Panc1 (cell line): ENCODE data around the gene HAND1. TPM values are rescaled to one million over a fixed set of nuclear protein-coding genes. Genes with fewer than 3 reads are reported as not detected.

Experiments used
- ATAC-seq: fragments of 200-7000 bp; cut with Tn5 transposase; 2 replicates; pipeline ENCODE4 v1.9.1; 2020; ENCODE audit warnings: mild to moderate bottlenecking, moderate library complexity
- BruUV-seq: library from RNA; stranded (reverse); fragments of 400-500 nt; replicated peaks from 2 replicates; lab custom pipeline; 2021; lab: Mats Ljungman, UMichigan
- CTCF ChIA-PET: fragments of 300-600 bp; sonication (Branson Sonifier 250); formaldehyde crosslinking; loops from one replicate; lab custom pipeline; 2022; ENCODE audit warnings: antibody characterized with exemption; lab: Charles Lee
- POLR2A ChIA-PET: fragments of 300-600 bp; sonication (Branson Sonifier 250); formaldehyde crosslinking; loops from one replicate; lab custom pipeline; 2022; ENCODE audit warnings: antibody characterized with exemption; lab: Charles Lee
- DNase-seq: peaks from one replicate; pipeline ENCODE4 v3.0.0-alpha.2; 2010; ENCODE audit warnings: low read depth, low spot score
- H3K27ac ChIP-seq: 2 replicates; pipeline ENCODE4 v1.5.1; 2011; ENCODE audit warnings: mild to moderate bottlenecking, low read length, inconsistent platforms
- H3K27me3 ChIP-seq: fragments of 200-500 bp; sonication (Bioruptor generic); 2 replicates; pipeline ENCODE4 v1.6.0; 2014; ENCODE audit warnings: low read length, inconsistent platforms; ENCODE audit not compliant: control insufficient read depth, insufficient read depth
- H3K36me3 ChIP-seq: fragments of 200-500 bp; sonication (Bioruptor generic); 2 replicates; pipeline ENCODE4 v1.5.1; 2014; ENCODE audit warnings: inconsistent platforms, mild to moderate bottlenecking, low read length, moderate library complexity; ENCODE audit not compliant: control insufficient read depth, insufficient read depth
- H3K4me1 ChIP-seq: 2 replicates; pipeline ENCODE4 v1.5.1; 2011; ENCODE audit warnings: inconsistent platforms, mild to moderate bottlenecking, low read length, moderate library complexity; ENCODE audit not compliant: control insufficient read depth, insufficient read depth
- H3K4me3 ChIP-seq, 2 experiments: 2 replicates each; pipeline ENCODE4 v1.5.1; 2011 to 2012; ENCODE audit warnings: low read depth in 2 of 2, low read length in 2 of 2, mild to moderate bottlenecking in 2 of 2, inconsistent platforms in 1 of 2, moderate library complexity in 1 of 2
- H3K9me3 ChIP-seq: fragments of 200-500 bp; sonication (Bioruptor generic); 2 replicates; pipeline ENCODE4 v1.5.1; 2014; ENCODE audit warnings: low read depth, mild to moderate bottlenecking, inconsistent platforms, low read length, moderate library complexity; ENCODE audit not compliant: control insufficient read depth, insufficient read depth
- POLR2AphosphoS5 ChIP-seq: IDR thresholded peaks from 2 replicates; pipeline ENCODE4 v1.6.1; 2012; ENCODE audit warnings: mild to moderate bottlenecking, low read depth, low read length, moderate library complexity
- SIN3A ChIP-seq: IDR thresholded peaks from 2 replicates; pipeline ENCODE4 v1.6.1; 2012; ENCODE audit warnings: low read depth, mild to moderate bottlenecking, low read length, moderate library complexity, borderline replicate concordance; ENCODE audit not compliant: insufficient read depth
- TCF7L2 ChIP-seq: IDR thresholded peaks from 2 replicates; pipeline ENCODE4 v1.6.1; 2011; ENCODE audit warnings: mild to moderate bottlenecking, low read depth, low read length, inconsistent platforms
- in situ Hi-C: cut with HindIII; loops from 2 replicates; pipeline ENCODE4 v1.10.0; 2016; ENCODE audit warnings: low sequenced_read_pairs, low pct_unique_long_range_greater_than_20kb
- intact Hi-C: fragments of 100-400 bp; cut with micrococcal nuclease; formaldehyde crosslinking; loops from one replicate; pipeline ENCODE4 v1.10.0; 2022; ENCODE audit not compliant: unreplicated experiment
- total RNA-seq: library from RNA; stranded (reverse); gene quantifications from one replicate; pipeline ENCODE4 v1.2.1, GENCODE V29; 2021; ENCODE audit not compliant: unreplicated experiment
- TF ChIP-seq, protein P1 (sequence below): fragments of 450-650 bp; IDR thresholded peaks from 2 replicates; pipeline ENCODE4 v1.5.1; 2017; ENCODE audit warnings: mild to moderate bottlenecking
- TF ChIP-seq, protein P2 (sequence below), 2 experiments: IDR thresholded peaks; 2 replicates each; pipeline ENCODE4 v1.6.1; 2011 to 2012; ENCODE audit warnings: low read depth in 2 of 2, control low read depth in 1 of 2, low read length in 1 of 2, mild to moderate bottlenecking in 1 of 2, moderate library complexity in 1 of 2; ENCODE audit not compliant: insufficient read depth in 1 of 2

HAND1 gene
- total RNA-seq, 1 experiment from 2014 or later = 0.10 TPM

DNA sequence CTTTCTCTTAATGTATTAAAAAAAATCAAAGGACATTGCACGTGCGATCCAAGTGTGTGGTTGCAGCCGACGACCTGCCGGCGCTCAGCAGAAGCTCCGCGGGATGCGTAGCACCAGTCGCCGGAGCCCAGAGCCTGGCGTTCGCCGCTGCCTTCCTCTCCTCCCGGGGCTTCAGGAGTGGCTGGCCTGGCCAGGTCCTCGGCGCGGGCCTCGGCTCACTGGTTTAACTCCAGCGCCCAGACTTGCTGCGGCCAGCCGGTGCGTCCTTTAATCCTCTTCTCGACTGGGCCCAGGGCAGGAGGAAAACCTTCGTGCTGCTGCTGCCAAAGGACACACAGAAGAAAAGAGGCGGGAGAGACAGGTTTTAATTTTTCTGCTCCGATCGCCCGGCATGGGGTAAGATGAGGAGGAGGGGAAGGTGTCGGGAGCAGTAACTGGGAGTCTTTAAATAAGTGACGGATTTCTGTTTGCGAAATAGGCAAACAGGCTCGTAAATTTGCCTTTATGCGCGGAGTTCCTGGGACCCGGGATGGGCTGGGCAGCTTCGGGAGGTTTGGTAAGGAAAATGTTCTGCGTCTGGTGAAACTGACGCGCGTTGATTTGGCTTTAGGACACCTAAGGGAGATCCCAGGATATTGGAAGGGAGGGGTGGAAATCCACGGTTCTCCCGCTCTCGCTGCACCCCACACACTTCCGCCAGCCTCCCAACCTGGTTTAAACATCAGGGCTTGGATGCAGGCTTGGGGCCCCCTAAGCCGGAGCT is 2.3 kb downstream of the HAND1 start:
- peak overlapping the region in 1 of 2 experiments; percentile 2; a peak in 1 of 4 replicates for H3K4me3 ChIP-seq

DNA sequence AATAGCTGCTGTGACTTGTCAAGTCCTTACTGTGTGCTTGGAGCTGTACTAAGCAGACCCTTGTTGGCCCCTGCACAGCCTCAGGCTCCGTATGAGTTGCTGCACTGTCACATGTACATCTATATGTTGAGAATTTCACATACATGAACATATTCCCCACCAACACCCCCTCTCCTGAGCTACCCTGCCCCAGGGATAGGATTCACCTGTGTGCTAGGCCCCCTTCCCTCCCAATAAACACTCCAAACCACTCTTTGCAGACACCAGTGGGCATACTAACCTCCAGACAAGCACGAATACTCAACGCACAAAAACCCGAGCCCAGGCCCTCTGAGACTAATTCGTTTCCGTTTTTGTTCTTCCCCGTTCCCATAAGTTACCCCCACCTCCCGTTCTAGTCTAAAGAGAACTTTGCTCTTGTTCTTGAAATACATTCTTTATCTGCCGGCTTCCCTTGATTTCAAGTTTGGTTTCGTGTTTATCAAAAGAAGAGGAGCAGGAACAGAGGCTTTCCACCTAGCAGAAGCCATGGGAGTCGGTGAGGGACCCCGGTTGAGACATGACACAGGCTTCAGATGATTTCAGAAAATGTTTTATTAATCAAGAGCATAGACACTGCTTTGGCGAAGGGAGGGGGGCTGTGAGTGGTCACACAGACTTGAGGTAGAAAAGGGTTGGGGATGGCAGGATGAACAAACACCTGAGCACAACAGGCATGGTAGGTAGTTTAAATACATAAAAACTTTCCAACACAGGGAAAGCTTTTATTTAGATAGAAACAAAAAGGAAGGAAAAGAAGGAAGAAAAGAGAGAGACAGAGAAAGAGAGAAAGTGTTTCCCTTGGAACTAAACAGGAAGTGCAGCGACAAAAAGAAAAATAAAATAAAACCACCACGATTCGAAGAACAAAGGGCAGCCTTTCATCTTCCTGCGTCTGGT is 3.4 kb downstream of the HAND1 start:
- no peaks in the 10 kb centered on the region for H3K9me3 ChIP-seq
- no peaks in the 10 kb centered on the region; the same call in 1 of the 2 replicates for H3K4me1 ChIP-seq
- in situ Hi-C loops (no loop called here), intact Hi-C loops (no loop called here)
- ChIA-PET POLR2A (no interaction called here), CTCF (no interaction called here)
- H3K27me3 ChIP-seq = peaks cover 15% of the 10 kb centered on the region
- no peak for ATAC-seq
- DNase-seq = no peak
- no TSS peak for BruUV-seq
- H3K4me3 ChIP-seq = no peak overlapping the region
- no peak overlapping the region for H3K27ac ChIP-seq
- no peaks in the 10 kb centered on the region for H3K36me3 ChIP-seq
- TF ChIP-seq TCF7L2 = no peak
- no peak for TF ChIP-seq SIN3A
- TF ChIP-seq, protein P1, sequence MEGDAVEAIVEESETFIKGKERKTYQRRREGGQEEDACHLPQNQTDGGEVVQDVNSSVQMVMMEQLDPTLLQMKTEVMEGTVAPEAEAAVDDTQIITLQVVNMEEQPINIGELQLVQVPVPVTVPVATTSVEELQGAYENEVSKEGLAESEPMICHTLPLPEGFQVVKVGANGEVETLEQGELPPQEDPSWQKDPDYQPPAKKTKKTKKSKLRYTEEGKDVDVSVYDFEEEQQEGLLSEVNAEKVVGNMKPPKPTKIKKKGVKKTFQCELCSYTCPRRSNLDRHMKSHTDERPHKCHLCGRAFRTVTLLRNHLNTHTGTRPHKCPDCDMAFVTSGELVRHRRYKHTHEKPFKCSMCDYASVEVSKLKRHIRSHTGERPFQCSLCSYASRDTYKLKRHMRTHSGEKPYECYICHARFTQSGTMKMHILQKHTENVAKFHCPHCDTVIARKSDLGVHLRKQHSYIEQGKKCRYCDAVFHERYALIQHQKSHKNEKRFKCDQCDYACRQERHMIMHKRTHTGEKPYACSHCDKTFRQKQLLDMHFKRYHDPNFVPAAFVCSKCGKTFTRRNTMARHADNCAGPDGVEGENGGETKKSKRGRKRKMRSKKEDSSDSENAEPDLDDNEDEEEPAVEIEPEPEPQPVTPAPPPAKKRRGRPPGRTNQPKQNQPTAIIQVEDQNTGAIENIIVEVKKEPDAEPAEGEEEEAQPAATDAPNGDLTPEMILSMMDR = no peak
- TF ChIP-seq POLR2AphosphoS5 = no peak
- TF ChIP-seq, protein P2, sequence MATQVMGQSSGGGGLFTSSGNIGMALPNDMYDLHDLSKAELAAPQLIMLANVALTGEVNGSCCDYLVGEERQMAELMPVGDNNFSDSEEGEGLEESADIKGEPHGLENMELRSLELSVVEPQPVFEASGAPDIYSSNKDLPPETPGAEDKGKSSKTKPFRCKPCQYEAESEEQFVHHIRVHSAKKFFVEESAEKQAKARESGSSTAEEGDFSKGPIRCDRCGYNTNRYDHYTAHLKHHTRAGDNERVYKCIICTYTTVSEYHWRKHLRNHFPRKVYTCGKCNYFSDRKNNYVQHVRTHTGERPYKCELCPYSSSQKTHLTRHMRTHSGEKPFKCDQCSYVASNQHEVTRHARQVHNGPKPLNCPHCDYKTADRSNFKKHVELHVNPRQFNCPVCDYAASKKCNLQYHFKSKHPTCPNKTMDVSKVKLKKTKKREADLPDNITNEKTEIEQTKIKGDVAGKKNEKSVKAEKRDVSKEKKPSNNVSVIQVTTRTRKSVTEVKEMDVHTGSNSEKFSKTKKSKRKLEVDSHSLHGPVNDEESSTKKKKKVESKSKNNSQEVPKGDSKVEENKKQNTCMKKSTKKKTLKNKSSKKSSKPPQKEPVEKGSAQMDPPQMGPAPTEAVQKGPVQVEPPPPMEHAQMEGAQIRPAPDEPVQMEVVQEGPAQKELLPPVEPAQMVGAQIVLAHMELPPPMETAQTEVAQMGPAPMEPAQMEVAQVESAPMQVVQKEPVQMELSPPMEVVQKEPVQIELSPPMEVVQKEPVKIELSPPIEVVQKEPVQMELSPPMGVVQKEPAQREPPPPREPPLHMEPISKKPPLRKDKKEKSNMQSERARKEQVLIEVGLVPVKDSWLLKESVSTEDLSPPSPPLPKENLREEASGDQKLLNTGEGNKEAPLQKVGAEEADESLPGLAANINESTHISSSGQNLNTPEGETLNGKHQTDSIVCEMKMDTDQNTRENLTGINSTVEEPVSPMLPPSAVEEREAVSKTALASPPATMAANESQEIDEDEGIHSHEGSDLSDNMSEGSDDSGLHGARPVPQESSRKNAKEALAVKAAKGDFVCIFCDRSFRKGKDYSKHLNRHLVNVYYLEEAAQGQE (IDR thresholded peaks at IDR 0.05; ENCODE audit: insufficient read depth in 1 of 2, low read depth in 2 of 2, low read length in 1 of 2) = no peak

More for the DNA sequence above, 2.3 kb downstream of the HAND1 start:
- ChIA-PET POLR2A (no interaction called here), CTCF (no interaction called here)
- peaks cover 20% of the 10 kb centered on the region for H3K27me3 ChIP-seq
- ATAC-seq (no peak), DNase-seq (no peak)
- intact Hi-C loops (no loop called here), in situ Hi-C loops (no loop called here)
- BruUV-seq = no TSS peak
- H3K27ac ChIP-seq = no peak overlapping the region
- H3K9me3 ChIP-seq = no peaks in the 10 kb centered on the region
- no peaks in the 10 kb centered on the region; the same call in 1 of the 2 replicates for H3K4me1 ChIP-seq
- H3K36me3 ChIP-seq = no peaks in the 10 kb centered on the region
- TF ChIP-seq POLR2AphosphoS5 (no peak), SIN3A (no peak), TCF7L2 (no peak)
- TF ChIP-seq, protein P2 (IDR thresholded peaks at IDR 0.05; ENCODE audit: insufficient read depth in 1 of 2, low read depth in 2 of 2, low read length in 1 of 2) = no peak
- TF ChIP-seq, protein P1 = no peak
